Lung (tissue), 12 donors: Measurements from ENCODE around the gene NFASC. TPM values are rescaled to one million over a fixed set of nuclear protein-coding genes. Genes with fewer than 3 reads are reported as not detected.

Experiments
- ATAC-seq: fragments of 200-7000 bp; cut with Tn5 transposase; one replicate; pipeline ENCODE4 v1.9.1; 2020; ENCODE audit warnings: moderate number of reproducible peaks; ENCODE audit not compliant: insufficient read depth, low FRiP score
- DNase-seq, 3 donors: peaks; one replicate each; pipeline ENCODE4 v3.0.0-alpha.2; 2013 to 2017
- H3K27ac ChIP-seq, 2 donors: one replicate each; pipeline ENCODE4 v1.5.1; 2013; ENCODE audit warnings: mild to moderate bottlenecking in 2 of 2, moderate library complexity in 2 of 2, control low read depth in 1 of 2, inconsistent platforms in 1 of 2, low read depth in 1 of 2, low read length in 1 of 2
- H3K27me3 ChIP-seq, 3 donors: one replicate each; pipeline ENCODE4 v1.5.1; 2013; ENCODE audit warnings: low read length in 2 of 3; ENCODE audit not compliant: control insufficient read depth in 3 of 3, insufficient read depth in 3 of 3
- H3K36me3 ChIP-seq, 4 donors: one replicate each; pipeline ENCODE4 v1.5.1; 2013; ENCODE audit warnings: low read length in 4 of 4, mild to moderate bottlenecking in 1 of 4, moderate library complexity in 1 of 4; ENCODE audit not compliant: control insufficient read depth in 4 of 4, insufficient read depth in 4 of 4
- H3K4me1 ChIP-seq, 5 donors: one replicate each; pipeline ENCODE4 v1.5.1; 2013; ENCODE audit warnings: low read length in 5 of 5, mild to moderate bottlenecking in 2 of 5, moderate library complexity in 1 of 5; ENCODE audit not compliant: control insufficient read depth in 5 of 5, insufficient read depth in 5 of 5
- H3K4me3 ChIP-seq: one replicate; pipeline ENCODE4 v1.5.1; 2013; ENCODE audit warnings: mild to moderate bottlenecking, control low read depth, moderate library complexity
- H3K9ac ChIP-seq, 2 donors: one replicate each; pipeline ENCODE4 v1.5.1; 2013; ENCODE audit warnings: low read length in 2 of 2, control low read depth in 1 of 2; ENCODE audit not compliant: insufficient read depth in 1 of 2
- H3K9me3 ChIP-seq, 4 donors: one replicate each; pipeline ENCODE4 v1.5.1; 2013; ENCODE audit warnings: low read length in 3 of 4, mild to moderate bottlenecking in 1 of 4, moderate library complexity in 1 of 4; ENCODE audit not compliant: control insufficient read depth in 4 of 4, insufficient read depth in 3 of 4
- CTCF ChIP-seq: IDR thresholded peaks from 2 replicates; pipeline ENCODE4 v1.5.1; 2012; ENCODE audit warnings: mild to moderate bottlenecking; ENCODE audit errors: control extremely low read depth, extremely low read depth
- WGBS, 2 donors: extraction: QIAGEN DNeasy Blood & Tissue Kit; methylation state at CpG; one replicate each; pipeline ENCODE4 v1.1.7; 2013; 5-methylcytosine and 5-hydroxymethylcytosine counted together
- polyA plus RNA-seq, 2 donors: library from polyadenylated mRNA; stranded (reverse); fragments of 200-250 nt; gene quantifications; one replicate each; pipeline ENCODE4 v1.2.1, GENCODE V29; 2013
- total RNA-seq, 2 donors: library from RNA; depleted of rRNA in 1 of 2; stranded (reverse); fragments of >200 nt in 1 of 2; gene quantifications; one replicate each; pipeline ENCODE4 v1.2.1, GENCODE V29; 2014 to 2021
- donor health status: control.
- donor health status: control.
- donor health status: Bipolar disorder and iron deficiency.
- donor health status: healthy.
- donor health status: DM: yes; HTN: yes; CAD: no.

Gene NFASC
- total and polyA plus RNA-seq, 4 donors: 1.8 to 11.2 (median 3.8) TPM

GRCh38 chr1:205038132-205038786 is 167.6 kb downstream of the NFASC start:
- 82 to 90% methylated on average over 6 of the region's 6 CpGs for WGBS, 2 donors
- ATAC-seq (no peak), DNase-seq (no peak)
- Histone ChIP-seq H3K4me1 (peaks cover 0 to 3% (median 0%) of the 10 kb centered on the region in 5 donors), H3K36me3 (no peaks in the 10 kb centered on the region), H3K9ac (no peak overlapping the region), H3K27ac (no peak overlapping the region), H3K27me3 (peaks cover 3 to 35% (median 7%) of the 10 kb centered on the region in 3 donors), H3K9me3 (peaks cover 0 to 2% (median 0%) of the 10 kb centered on the region in 4 donors), H3K4me3 (no peak overlapping the region)
- TF ChIP-seq CTCF: no peak

GRCh38 chr1:205041001-205041715 is 170.5 kb downstream of the NFASC start:
- Histone ChIP-seq H3K4me1 (peaks cover 0 to 4% (median 0%) of the 10 kb centered on the region in 5 donors), H3K36me3 (no peaks in the 10 kb centered on the region), H3K9ac (no peak overlapping the region), H3K27ac (no peak overlapping the region), H3K4me3 (no peak overlapping the region), H3K27me3 (peaks cover 16 to 60% (median 33%) of the 10 kb centered on the region in 3 donors), H3K9me3 (no peaks in the 10 kb centered on the region)
- 37 to 52% methylated on average over 4 of the region's 4 CpGs for WGBS, 2 donors
- DNase-seq (no peak), ATAC-seq (no peak)
- TF ChIP-seq CTCF: no peak

DNA sequence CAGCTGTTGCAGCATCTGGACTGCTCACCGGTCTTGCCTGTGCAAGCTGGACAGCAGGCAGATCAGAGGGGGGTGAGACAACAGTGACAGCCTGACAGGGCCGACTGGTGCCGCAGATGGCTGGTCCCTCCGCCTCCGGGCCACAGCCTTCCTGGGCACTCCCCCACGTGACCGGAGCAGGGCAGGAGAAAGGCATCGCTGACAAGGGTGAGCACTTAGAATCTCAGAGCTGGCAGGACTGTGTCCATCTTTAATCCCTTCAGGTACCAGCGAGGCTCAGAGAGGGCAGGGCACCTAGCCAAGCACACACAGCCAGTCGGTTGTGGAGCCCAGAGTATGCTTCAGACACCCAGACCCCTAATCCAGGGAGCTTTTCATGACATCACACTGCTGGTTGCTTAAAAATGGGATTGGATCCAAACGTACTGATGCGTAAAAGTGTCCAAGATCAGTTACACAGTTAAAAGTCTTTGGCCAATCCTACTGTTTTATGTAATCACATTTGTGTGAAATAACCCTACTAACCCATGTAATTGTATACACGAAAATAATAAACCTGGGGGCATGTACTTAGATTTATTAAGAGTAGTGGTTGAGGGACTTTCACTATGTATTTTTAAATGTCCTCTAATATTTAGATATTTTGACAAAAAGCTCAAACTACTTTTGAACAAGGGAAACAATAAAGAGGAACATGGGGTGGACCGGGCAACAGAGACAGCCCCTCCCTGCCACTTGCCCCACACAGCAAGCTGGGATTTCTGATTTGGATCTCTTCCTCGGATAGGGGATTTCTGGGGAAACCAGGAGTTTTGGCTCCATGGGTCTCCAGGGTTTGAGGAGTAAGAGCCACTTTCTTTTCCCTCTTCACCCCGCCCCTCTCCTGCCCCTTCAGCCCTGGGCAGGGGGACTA is 171.6 kb downstream of the NFASC start:
- no peak for TF ChIP-seq CTCF
- Histone ChIP-seq H3K27me3 (peaks cover 16 to 69% (median 39%) of the 10 kb centered on the region in 3 donors), H3K36me3 (no peaks in the 10 kb centered on the region), H3K27ac (no peak overlapping the region), H3K4me3 (no peak overlapping the region), H3K9me3 (no peaks in the 10 kb centered on the region), H3K9ac (no peak overlapping the region), H3K4me1 (peaks cover 0 to 4% (median 0%) of the 10 kb centered on the region in 5 donors)
- ATAC-seq: no peak
- DNase-seq: peak in 2 of 3 donors; percentile 13 to 25
- 64 to 69% methylated on average over 16 of the region's 16 CpGs for WGBS, 2 donors
